Left cardiac atrium (tissue), 4 donors: ENCODE results near the gene BCR. TPM values are rescaled to one million over a fixed set of nuclear protein-coding genes. Genes with fewer than 3 reads are reported as not detected.

Experiments
- ATAC-seq, 2 donors: fragments of 200-7000 bp; cut with Tn5 transposase; one replicate each; pipeline ENCODE4 v1.9.1; 2020; ENCODE audit warnings: mild to moderate bottlenecking in 2 of 2, moderate library complexity in 2 of 2
- DNase-seq: peaks from one replicate; pipeline ENCODE4 v3.0.0-alpha.2; 2020
- intact Hi-C, 2 donors: fragments of 100-400 bp; cut with DNase I; formaldehyde crosslinking; loops; one replicate each; pipeline versions ENCODE4 v1.14.1 to v1.15.1; 2022 to 2023
- total RNA-seq, 2 donors: library from RNA; stranded (reverse); fragmentation: NEBNext Ultra II Directional; extraction: Animal tissue kit (Norgen Biotek cat#: 25700); gene quantifications; one replicate each; pipeline ENCODE4 v1.2.1, GENCODE V29; 2021
- donor health status: DM: no; HTN: yes; CAD: no.
- donor health status: DM: no; HTN: yes; CAD: no; lungs with severe emphysema.
- donor health status: DM: yes; HTN: yes; CAD: no.
- donor health status: Dilated cardiomyopathy.

The BCR gene
- total RNA-seq, 2 donors from 2014 or later = 28.0 to 47.1 TPM

DNA sequence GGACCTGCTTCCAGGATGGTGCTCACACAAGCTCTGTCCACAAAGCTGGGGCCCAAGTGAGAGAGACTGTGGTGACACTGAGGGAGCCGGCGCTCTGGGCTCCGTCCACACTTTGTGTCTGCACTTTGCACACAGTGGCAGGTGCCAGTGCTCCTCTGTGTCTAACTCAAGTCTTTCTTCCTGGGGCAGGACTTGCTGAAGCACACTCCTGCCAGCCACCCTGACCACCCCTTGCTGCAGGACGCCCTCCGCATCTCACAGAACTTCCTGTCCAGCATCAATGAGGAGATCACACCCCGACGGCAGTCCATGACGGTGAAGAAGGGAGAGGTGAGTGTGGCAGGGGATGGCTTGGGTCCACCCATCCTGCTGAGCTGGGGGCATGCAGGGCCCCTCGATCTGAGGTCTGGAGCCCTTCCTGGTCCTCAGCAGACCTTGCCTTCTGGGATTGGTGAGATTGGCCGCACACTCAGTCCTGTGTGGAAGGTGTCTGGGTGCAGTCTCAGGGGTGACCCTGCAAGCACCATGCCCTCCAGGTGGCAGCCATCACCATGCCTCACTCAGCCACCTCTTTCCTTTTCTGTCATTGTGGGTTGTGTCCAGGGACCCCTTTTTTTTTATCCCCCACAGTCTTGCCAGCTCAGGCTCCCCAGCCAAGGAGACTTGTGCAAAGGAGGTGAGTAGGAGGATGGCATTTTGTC is 93.3 kb downstream of the BCR start:
- intact Hi-C loops = no loop called here
- ATAC-seq = no peak
- no peak for DNase-seq

DNA sequence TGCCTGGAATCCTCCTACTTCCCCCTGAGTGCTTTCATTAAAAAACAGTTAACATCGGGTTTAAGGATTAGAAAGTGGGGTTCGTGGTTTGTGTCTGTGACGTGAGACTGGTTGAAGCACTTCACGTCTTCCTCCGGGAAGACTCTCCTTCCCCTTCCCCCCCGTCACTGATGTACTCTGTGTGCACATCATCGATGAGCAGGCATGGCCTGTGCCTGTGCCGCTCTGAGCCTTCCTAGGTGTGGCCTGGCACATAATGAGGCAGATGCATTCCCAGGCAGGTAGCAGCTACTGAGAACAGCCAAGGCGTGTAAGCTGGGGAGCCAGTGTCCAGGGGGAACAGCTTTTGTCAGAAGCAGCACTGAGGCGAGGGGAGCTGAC is 93.8 kb downstream of the BCR start:
- intact Hi-C loops = no loop called here
- DNase-seq = no peak
- no peak for ATAC-seq

DNA sequence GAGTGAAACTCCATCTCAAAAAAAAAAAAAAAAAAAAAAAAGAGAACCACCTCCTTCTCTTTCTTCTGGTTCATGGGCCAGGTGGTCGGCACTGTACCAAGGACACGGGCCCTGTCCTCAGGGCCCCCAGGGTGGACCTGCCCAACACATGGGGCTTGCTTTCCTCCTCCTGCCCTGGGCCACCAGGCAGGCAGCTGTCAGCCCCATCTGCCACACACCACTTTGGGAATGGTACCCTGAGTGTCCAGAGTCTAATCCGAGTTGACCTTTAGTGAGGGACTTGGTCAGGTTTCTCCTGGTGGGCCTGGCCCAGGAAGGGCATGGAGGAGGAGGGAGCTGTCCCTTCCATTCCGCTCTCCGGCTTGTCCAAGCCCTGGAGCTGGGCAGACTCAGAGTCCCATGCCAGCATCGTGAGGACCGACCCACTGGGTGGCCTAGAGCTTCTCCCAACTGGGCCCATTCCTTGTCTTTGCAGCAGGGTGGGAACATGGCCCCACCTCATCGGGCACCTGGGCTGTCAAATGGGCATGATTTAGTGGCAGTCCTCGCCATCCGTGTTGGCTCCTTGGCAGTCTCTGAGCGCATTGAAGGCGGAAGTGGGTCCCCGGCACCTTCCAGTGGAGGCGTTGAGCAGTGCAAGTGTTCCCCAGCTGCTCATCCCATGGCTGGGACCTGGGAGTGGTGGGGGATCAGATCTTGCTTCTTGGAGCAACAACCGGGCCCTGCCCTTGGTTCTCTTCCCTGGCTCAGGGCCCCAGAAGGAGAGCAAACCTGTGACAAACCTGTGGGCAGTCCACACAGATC is 94.8 kb downstream of the BCR start:
- no peak for DNase-seq
- intact Hi-C loops = no loop called here
- no peak for ATAC-seq

DNA sequence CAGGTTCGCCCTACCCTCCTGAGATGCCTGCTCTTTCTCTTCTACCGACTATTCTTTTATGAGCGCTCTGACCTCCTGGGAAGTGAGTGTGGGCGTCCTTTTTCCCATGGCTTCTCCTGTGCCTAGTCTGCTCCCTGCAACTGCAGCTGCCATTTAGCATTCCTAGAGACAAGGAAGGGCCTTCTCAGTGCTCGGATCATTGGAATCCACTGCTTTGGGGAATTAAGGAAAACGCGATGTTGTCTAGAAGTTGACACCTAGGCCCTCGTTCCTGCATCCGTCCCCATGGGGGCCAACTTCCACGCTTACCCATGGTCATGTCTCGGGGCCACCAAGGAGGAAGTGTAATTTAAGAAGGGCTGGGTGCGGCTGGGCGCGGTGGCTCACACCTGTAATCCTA is 95.4 kb downstream of the BCR start:
- intact Hi-C loops = no loop called here
- DNase-seq (no peak), ATAC-seq (no peak)

DNA sequence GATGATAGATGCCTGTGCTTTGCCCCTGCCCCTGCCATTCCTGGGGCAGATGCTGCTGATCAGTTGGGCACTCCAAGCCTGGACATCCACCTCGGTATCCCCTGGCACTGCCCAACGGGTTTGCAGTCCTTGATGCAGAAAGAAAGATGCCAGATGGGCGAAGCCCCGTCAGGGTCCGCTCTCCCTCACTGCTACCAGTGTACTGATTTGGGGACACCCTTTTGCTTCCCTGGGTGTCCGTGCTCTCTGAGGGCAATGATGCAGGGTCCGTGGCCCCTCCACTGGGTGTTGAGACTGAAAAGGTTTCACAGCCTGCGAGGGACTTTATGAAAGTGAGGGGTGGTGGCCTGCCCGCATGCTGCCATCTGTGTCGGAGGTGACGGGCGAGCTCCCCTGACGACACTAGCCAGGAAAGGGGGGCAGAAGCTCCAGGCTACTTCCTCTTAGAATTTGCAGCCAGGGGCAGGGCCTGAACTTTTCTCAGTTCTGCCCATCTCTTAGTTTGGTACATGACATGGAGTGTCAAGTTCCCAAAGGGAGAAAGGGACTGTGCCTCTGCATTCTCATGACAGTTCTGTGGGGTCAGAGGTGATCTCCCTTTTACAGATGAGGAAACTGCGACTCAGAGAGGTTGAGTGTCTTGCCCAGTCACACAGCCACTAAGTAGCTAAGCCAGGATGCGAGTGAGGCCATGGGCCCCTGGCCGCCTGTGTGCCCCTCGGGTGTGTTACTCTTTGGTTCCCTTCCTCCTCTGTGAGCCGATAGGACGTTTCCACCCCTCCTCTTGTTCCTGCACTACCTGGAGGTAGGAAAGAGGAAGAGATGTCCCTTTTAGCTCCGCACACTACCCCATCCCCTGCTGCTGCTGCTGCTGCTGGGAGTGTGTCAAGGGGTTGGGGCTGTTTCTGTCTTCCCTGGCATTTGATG is 96.6 kb downstream of the BCR start:
- intact Hi-C loops = no loop called here
- ATAC-seq (no peak), DNase-seq (no peak)

DNA sequence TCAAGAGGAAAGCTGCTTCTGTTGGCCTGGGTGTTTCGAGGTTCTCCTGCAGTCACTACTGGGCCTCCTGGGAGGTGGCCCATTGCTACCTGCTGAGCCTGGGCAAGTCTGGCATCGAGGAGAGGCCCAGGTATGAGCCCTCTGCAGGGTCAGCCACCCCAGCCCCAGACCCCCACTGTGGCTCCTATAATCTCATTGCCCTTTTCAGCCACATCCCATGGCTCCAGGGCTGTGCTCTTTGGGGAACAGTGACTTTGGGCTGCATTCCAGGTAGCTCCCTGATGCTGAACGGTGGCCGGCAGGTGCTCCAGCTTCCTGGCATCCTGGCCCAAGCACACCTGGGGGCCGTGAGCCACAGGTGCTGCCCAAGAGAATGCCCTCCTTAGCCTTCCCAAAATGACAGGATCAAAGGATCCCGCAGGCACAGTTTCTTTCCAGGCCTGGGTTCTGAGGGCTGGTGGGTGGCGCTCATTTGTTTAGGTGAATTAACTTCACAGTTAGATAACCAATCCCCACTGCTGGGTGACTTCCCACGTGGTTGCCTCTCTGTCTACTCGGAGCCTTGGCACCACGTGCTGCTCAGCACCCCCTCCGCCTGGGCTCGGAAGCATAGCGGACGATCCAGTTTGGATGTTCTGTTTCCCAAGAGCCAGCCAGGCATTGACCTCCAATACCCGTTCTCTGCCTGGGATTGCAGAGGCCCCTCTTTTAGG is 97.4 kb downstream of the BCR start:
- ATAC-seq (no peak), DNase-seq (no peak)
- intact Hi-C loops = no loop called here

DNA sequence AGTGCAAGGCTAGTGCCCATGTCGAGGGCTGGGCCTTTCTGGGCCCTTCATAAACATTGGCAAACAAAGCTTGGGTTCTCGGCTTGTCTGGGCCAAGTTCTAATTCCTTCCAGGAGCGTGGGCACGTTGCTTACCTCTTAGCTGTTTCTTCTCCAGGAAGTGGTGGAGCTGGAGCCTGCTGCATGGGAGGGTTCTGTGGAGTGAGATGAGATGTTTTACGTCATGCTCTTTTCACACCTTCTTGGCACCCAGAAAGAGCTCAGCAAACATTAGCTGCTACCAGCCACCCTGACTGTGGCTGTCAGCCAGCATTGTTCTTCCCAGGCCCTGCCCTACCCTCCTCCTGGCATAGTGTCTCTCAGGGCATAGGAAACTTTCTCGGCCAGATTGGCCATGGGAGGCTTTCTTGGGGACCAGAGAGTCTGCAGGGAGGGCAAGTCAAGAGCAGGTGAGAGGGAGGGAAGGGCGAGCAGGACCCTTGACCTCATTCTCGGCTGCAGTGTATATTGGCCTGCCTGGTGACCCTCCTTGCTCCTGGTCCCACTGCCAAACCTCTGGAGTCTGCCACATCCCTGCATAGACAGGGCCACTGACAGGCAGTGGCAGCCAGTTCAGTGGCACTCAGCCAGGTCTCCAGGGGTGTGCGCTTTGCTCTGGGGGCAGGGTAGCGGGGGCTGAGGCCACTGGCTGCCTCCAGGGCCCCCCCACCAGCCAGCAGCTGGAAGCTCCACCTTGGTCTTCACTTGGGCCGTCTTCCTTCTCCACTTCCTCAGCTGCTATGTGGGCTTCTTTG is 98.8 kb downstream of the BCR start:
- intact Hi-C loops = no loop called here
- peak; percentile 17 to 44 for ATAC-seq
- peak; percentile 48 for DNase-seq

DNA sequence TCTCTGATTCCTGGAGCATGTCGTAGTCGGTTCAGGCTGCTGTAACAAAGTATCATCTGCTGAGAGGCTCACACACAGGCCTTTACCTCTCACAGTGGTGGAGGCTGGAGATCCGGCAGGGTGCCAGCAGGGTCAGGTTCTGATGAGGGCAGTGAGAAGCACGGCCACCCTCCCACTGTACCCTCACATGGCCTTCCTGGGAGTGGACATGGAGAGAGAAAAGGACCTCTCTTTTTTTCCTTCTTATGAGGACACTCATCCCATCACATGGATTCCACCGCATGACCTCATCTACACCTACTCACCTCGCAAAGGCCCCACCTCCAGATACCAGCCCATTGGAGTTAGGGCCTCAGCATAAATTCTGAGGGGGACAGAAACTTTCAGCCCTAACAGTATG is 99.5 kb downstream of the BCR start:
- intact Hi-C loops = loop anchor here (2.0 to 10.0 kb wide), 2 partner anchors 101 to 325 kb away; no protein-coding TSS in a partner anchor
- DNase-seq (no peak), ATAC-seq (no peak)

DNA sequence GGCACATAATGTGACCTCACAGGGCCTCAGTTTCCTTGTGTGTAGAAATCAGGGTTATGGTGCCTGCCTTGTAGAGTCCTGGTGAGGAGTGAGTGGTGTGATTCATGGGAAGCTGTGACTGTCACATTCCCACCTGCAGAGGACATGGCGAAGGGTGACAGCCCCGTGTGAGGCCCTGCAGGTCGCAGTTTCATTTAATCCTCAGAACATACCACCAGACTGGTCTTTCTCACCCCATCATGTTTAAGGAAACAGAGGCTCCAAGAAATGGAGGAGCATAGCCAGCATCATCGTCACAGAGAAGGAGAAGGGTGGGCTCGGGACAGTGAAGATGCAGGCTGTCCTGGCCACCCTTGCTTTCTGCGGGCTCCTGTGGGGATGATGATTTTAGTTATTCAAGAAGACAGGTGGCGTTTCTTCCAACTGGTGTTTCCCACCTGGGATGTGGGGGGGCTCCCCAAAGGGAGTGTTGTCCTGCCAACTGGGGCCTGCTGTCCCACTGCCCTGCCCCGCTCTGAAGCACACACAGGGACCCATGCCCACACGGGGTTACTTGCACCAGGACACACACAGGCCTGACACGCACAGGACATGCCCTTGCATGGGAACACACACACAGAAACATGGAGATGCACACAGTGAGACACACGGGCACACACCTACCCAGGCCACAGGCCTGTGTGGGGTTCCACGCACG is 100.2 kb downstream of the BCR start:
- DNase-seq = no peak
- no peak for ATAC-seq
- intact Hi-C loops = loop anchor here (1.0 to 10.0 kb wide), 3 partner anchors 101 to 326 kb away; no protein-coding TSS in a partner anchor

DNA sequence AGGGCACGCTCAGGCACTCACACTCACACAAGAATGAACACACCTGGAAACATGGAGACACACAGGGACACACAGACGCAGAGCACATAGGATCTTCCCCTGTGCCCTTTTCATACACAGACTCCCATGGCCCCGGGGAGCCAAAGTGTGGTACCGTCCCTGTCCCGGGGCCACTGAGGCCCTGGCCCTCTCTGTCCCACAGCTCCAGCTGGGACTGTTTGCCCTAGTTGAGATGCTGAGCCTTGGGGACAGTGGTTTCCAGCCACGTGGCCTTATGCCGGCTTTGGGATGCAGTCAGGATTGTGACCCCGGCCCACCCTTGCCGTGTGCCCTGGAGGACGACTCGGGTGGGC is 100.7 kb downstream of the BCR start:
- no peak for ATAC-seq
- no peak for DNase-seq
- intact Hi-C loops = loop anchor here (1.0 to 10.0 kb wide), 3 partner anchors 102 to 326 kb away; no protein-coding TSS in a partner anchor

DNA sequence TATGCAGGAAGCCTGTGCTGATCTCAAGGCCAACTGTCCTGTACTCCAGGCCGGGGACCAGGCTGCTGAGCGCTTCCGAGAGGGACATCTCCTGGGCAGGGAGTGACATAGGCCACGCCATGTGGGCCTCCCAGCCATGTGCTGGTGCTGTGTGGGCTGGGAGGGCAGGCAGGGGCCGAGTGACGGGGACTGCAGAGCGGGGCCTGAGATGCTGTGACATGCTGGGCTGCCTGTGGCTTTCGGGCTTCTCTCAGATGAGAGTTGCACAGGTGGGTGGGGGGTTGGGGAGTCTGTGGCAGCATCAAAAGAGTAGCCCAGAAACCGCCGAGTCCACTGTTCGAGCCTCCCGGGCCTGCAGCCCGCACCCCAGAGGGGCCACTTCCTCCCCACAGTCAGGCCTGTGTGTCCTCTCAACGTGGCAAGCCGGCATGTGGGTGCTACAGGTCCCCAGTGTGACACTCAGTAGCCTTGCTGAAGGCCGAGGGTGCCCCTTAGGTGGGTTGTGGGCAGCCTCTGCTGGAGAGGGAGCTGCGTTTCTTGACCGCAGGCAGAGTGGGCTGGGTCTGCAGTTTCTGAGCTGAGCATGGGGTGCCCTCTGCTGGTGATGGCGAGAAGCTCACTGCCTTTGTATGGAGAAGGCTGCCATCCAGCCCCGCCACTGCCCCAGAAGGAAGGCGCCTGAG is 101.2 kb downstream of the BCR start:
- intact Hi-C loops = loop anchor here (1.0 to 10.0 kb wide), 3 partner anchors 102 to 327 kb away; no protein-coding TSS in a partner anchor
- ATAC-seq (peak; percentile 77 to 83), DNase-seq (peak; percentile 87)

DNA sequence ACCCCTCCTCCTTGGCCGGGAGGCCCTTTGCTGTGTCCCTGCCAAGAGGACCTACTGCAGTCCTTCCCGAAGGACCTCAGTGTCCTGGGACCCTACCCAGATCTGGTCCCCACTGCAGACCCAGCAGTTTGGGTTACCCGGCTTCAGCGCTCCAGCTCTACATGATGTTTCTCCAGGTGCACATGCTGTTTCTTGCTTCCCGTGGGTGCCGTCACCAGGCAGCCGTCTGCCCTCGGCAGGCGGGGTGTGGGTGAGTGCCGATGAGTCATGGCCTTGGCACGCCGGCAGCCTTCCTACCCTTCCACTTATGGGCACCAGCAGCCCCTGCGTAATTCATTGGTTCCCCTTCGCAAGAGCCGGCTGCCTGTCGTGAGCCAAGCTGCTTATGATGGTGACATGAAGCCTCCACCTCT is 101.8 kb downstream of the BCR start:
- peak; percentile 48 to 75 for ATAC-seq
- peak; percentile 60 for DNase-seq
- intact Hi-C loops = loop anchor here in 1 of 2 donors (10.0 kb wide), 1 partner anchor 327 kb away; no protein-coding TSS in a partner anchor

DNA sequence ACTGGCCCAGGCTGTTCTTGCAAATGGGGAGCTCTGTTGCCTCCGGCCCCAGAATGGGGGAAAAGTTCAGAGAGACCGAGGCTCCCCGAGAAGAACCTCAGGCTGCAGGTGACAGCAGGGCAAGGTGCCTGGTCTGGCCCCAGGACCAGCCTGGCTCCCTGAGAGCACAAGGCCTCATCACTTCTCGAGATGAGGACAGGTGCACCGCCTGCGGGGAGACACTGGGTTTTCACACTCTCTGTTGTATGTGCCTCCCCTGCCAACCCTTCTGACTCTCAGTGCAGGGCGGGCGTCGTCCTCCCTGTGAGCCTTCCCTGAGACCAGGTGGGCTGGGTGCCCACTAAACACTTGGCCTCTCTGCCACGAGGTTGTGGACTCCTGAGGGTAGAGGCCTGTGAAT is 102.2 kb downstream of the BCR start:
- intact Hi-C loops = loop anchor here in 1 of 2 donors (10.0 kb wide), 1 partner anchor 328 kb away; no protein-coding TSS in a partner anchor
- DNase-seq = no peak
- ATAC-seq = no peak

DNA sequence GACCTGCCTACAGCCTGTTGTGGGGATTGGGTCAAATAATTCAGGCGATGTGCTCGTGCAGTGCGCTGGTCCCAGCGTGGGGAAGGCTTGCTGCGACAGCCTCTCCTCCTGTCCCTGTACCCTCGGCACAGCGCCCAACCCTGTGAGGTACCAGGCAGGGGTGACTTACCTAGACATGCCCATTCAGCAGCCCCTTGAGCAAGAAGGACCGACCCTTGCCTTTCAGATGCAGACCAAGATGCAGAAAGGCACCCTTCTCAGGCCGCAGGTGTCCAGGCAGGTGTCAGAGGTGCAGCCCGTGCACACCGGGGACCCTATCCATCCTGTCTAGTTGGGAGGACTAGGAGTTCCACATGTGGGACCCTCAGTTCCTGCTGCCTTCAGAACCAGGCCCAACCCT is 102.7 kb downstream of the BCR start:
- DNase-seq = no peak
- intact Hi-C loops = loop anchor here in 1 of 2 donors (10.0 kb wide), 1 partner anchor 328 kb away; no protein-coding TSS in a partner anchor
- ATAC-seq = no peak

DNA sequence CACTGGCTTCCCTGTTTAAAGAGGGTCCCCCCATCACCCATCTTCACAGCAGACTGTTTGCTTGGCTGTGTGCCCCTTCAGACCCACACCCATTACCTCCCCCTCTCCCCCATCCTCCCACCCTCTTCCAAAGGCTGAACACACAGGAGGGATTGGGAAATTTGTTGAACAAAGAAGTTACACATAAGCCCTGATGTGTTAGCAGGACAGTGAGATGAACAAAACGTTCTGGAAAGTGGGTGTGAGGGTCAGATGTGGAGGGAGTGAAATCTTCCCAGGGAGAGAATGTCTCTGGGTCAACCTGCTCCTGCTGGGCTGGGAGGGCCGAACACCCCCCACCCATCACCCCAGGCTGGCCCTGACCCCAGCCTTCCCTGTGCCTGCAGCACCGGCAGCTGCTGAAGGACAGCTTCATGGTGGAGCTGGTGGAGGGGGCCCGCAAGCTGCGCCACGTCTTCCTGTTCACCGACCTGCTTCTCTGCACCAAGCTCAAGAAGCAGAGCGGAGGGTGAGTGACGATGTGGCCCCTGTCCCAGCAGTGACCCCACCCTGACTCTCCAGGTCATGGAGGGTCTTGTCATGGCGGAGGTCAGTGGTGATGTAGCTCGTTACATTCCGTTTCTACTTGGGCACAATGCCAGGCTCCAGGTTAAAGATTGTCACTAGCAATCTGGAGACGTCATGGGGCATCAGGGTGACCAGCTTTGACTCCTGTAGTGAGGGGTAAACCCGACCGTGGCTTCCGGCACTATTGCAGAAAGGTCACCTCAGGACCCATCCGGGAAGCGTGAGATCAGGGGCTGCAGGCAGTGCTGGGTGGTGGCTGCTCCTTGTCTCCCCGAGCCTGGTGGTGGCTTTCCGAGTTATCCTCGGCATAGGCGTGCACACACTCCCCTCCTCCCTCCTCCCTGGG is 103.5 kb downstream of the BCR start:
- intact Hi-C loops = loop anchor here in 1 of 2 donors (10.0 kb wide), 1 partner anchor 329 kb away; no protein-coding TSS in a partner anchor
- ATAC-seq = no peak
- DNase-seq = no peak
